ENCODE data around the gene MAML3.

- TF ChIP-seq TEAD4 (IDR thresholded peaks at IDR 0.05): no peak
- TF ChIP-seq TAF1 (IDR thresholded peaks at IDR 0.05; ENCODE audit: low read depth): no peak
- TF ChIP-seq RAD21 (IDR thresholded peaks at IDR 0.05; ENCODE audit: low read depth): no peak
- no peak for TF ChIP-seq FOXM1 (IDR thresholded peaks at IDR 0.05; ENCODE audit: borderline replicate concordance, low read depth)
- no peak for TF ChIP-seq MAX (IDR thresholded peaks at IDR 0.05)
- no peak for TF ChIP-seq USF1 (IDR thresholded peaks at IDR 0.05)
- no peak for TF ChIP-seq EGR1 (IDR thresholded peaks at IDR 0.05)
- no peak for TF ChIP-seq YY1 (IDR thresholded peaks at IDR 0.05; ENCODE audit: low read depth)
- TF ChIP-seq EP300 (IDR thresholded peaks at IDR 0.05; ENCODE audit: borderline replicate concordance): no peak
- no peak for TF ChIP-seq REST (IDR thresholded peaks at IDR 0.05; ENCODE audit: low read depth)
- TF ChIP-seq TCF12 (IDR thresholded peaks at IDR 0.05; ENCODE audit: low read depth): no peak
Observed at GRCh38 chr4:139971111-139971510, 182.9 kb downstream of the MAML3 start.

Measured in Ishikawa (cell line).